Fibroblast of lung (primary cell): ENCODE measurements around the gene UNC45B.
"Not testable (repeated sequence)": the region's sequence is repeated elsewhere in the genome, so short reads cannot be mapped to it uniquely, and the experiment has no call there.

Experiments used
- EZH2 ChIP-seq: IDR thresholded peaks from 2 replicates; pipeline ENCODE4 v1.5.1; 2012; ENCODE audit warnings: low read length, control low read depth, mild to moderate bottlenecking; ENCODE audit errors: missing control alignments
- TF ChIP-seq, protein P1 (sequence below), 2 donors: IDR thresholded peaks in 1 of 2; conservative IDR thresholded peaks in 1 of 2; 1 replicate in 1 of 2; 2 replicates in 1 of 2; pipeline ENCODE4 v1.5.1; 2011 to 2012; ENCODE audit warnings: low read length in 2 of 2, control low read depth in 1 of 2, inconsistent platforms in 1 of 2, low read depth in 1 of 2, mild to moderate bottlenecking in 1 of 2

DNA sequence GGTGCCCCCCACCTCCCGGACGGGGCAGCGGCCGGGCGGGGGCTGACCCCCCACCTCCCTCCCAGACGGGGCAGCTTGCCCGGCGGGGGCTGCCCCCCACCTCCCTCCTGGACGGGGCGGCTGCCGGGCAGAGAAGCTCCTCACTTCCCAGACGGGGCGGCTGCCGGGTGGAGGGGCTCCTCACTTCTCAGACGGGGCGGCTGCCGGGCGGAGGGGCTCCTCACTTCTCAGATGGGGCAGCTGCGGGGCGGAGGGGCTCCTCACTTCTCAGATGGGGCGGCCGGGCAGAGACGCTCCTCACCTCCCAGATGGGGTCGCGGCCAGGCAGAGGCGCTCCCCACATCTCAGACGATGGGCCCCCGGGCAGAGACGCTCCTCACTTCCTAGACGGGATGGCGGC, 47.4 kb downstream of the UNC45B start:
- TF ChIP-seq, protein P1, sequence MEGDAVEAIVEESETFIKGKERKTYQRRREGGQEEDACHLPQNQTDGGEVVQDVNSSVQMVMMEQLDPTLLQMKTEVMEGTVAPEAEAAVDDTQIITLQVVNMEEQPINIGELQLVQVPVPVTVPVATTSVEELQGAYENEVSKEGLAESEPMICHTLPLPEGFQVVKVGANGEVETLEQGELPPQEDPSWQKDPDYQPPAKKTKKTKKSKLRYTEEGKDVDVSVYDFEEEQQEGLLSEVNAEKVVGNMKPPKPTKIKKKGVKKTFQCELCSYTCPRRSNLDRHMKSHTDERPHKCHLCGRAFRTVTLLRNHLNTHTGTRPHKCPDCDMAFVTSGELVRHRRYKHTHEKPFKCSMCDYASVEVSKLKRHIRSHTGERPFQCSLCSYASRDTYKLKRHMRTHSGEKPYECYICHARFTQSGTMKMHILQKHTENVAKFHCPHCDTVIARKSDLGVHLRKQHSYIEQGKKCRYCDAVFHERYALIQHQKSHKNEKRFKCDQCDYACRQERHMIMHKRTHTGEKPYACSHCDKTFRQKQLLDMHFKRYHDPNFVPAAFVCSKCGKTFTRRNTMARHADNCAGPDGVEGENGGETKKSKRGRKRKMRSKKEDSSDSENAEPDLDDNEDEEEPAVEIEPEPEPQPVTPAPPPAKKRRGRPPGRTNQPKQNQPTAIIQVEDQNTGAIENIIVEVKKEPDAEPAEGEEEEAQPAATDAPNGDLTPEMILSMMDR (conservative IDR thresholded peaks at IDR 0.05 in 1 of 2, IDR thresholded peaks at IDR 0.05 in 1 of 2; ENCODE audit: low read depth in 1 of 2, low read length in 2 of 2), result not testable (repeated sequence)
- not testable (repeated sequence) for TF ChIP-seq EZH2
